ENCODE data around the gene RAB4B. TPM values are rescaled to one million over a fixed set of nuclear protein-coding genes. Genes with fewer than 3 reads are reported as not detected.
"Not testable (repeated sequence)": the region's sequence is repeated elsewhere in the genome, so short reads cannot be mapped to it uniquely, and the experiment has no call there.

RAB4B gene
- total RNA-seq, 1 experiment from 2014 or later, result 9.1 TPM

GRCh38 chr19:40842012-40842411, 64.0 kb downstream of the RAB4B start:
- H3K4me3 ChIP-seq (ENCODE audit: low read depth, low read length, poor library complexity, severe bottlenecking); DNase-seq (ENCODE audit: low spot score); H3K9me3 ChIP-seq (ENCODE audit: low read depth, low read length, poor library complexity, severe bottlenecking); POLR2A ChIA-PET (ENCODE audit: low non-redundant PET); H3K36me3 ChIP-seq (ENCODE audit: insufficient read depth, low read length, poor library complexity, severe bottlenecking); CTCF ChIA-PET; H3K27ac ChIP-seq (ENCODE audit: low read depth, low read length, poor library complexity, severe bottlenecking); H3K4me1 ChIP-seq (ENCODE audit: insufficient read depth, low read length, poor library complexity, severe bottlenecking); intact Hi-C loops (cut with micrococcal nuclease; ENCODE audit: unreplicated experiment); BruUV-seq (replicated peaks); H3K27me3 ChIP-seq (replicated peaks; ENCODE audit: insufficient read depth, low read depth, low read length, poor library complexity): not testable (repeated sequence)

- H3K36me3 ChIP-seq (ENCODE audit: insufficient read depth, low read length, poor library complexity, severe bottlenecking); H3K27me3 ChIP-seq (replicated peaks; ENCODE audit: insufficient read depth, low read depth, low read length, poor library complexity); H3K9me3 ChIP-seq (ENCODE audit: low read depth, low read length, poor library complexity, severe bottlenecking); BruUV-seq (replicated peaks); DNase-seq (ENCODE audit: low spot score); CTCF ChIA-PET; H3K27ac ChIP-seq (ENCODE audit: low read depth, low read length, poor library complexity, severe bottlenecking); H3K4me1 ChIP-seq (ENCODE audit: insufficient read depth, low read length, poor library complexity, severe bottlenecking); POLR2A ChIA-PET (ENCODE audit: low non-redundant PET); intact Hi-C loops (cut with micrococcal nuclease; ENCODE audit: unreplicated experiment); H3K4me3 ChIP-seq (ENCODE audit: low read depth, low read length, poor library complexity, severe bottlenecking): not testable (repeated sequence)
Observed at GRCh38 chr19:40842997-40843652, 65.1 kb downstream of the RAB4B start.

GRCh38 chr19:40843653-40844052, 65.6 kb downstream of the RAB4B start:
- POLR2A ChIA-PET (ENCODE audit: low non-redundant PET); DNase-seq (ENCODE audit: low spot score); CTCF ChIA-PET; H3K36me3 ChIP-seq (ENCODE audit: insufficient read depth, low read length, poor library complexity, severe bottlenecking); BruUV-seq (replicated peaks); H3K27me3 ChIP-seq (replicated peaks; ENCODE audit: insufficient read depth, low read depth, low read length, poor library complexity); H3K27ac ChIP-seq (ENCODE audit: low read depth, low read length, poor library complexity, severe bottlenecking); H3K9me3 ChIP-seq (ENCODE audit: low read depth, low read length, poor library complexity, severe bottlenecking); intact Hi-C loops (cut with micrococcal nuclease; ENCODE audit: unreplicated experiment); H3K4me3 ChIP-seq (ENCODE audit: low read depth, low read length, poor library complexity, severe bottlenecking); H3K4me1 ChIP-seq (ENCODE audit: insufficient read depth, low read length, poor library complexity, severe bottlenecking): not testable (repeated sequence)

Other genes with a start within 250 kb of the RAB4B start
- 85.5 and 110 TPM in 2 replicates for gene SHKBP1, start 201.4 kb upstream of the RAB4B start, total RNA-seq (2021)
- 139 and 178 TPM in 2 replicates for gene LTBP4, start 176.9 kb upstream of the RAB4B start, total RNA-seq (2021)
- gene NUMBL, start 87.6 kb upstream of the RAB4B start, total RNA-seq (2021), result 38.4 and 49.3 TPM in 2 replicates
- gene COQ8B, start 61.4 kb upstream of the RAB4B start, total RNA-seq (2021), result 34.1 and 38.8 TPM in 2 replicates
- gene ITPKC, start 61.1 kb upstream of the RAB4B start, total RNA-seq (2021), result 7.2 and 8.5 TPM in 2 replicates
- gene ACTMAP, start 27.8 kb upstream of the RAB4B start, total RNA-seq (2021), result 17.1 and 20.8 TPM in 2 replicates
- gene SNRPA, start 27.0 kb upstream of the RAB4B start, total RNA-seq (2021), result 167 and 179 TPM in 2 replicates
- 0.75 and 0.85 TPM in 2 replicates for gene MIA, start 2.7 kb upstream of the RAB4B start, total RNA-seq (2021)
- gene EGLN2, start 20.9 kb downstream of the RAB4B start, total RNA-seq (2021), result 105 and 113 TPM in 2 replicates
- not detected in 2 replicates for gene CYP2A6, start 72.2 kb downstream of the RAB4B start, total RNA-seq (2021)
- gene CYP2A7, start 104.0 kb downstream of the RAB4B start, total RNA-seq (2021), result not detected in 2 replicates
- not detected in 2 replicates for gene CYP2B6, start 213.0 kb downstream of the RAB4B start, total RNA-seq (2021)